Measurements from ENCODE around the gene TBC1D4. TPM values are rescaled to one million over a fixed set of nuclear protein-coding genes. Genes with fewer than 3 reads are reported as not detected.
"Not testable (repeated sequence)": the region's sequence is repeated elsewhere in the genome, so short reads cannot be mapped to it uniquely, and the experiment has no call there.

Gene TBC1D4
- total RNA-seq, 1 experiment from 2014 or later = 177 TPM

- Histone ChIP-seq H3K27me3 (replicated peaks; ENCODE audit: control insufficient read depth, insufficient read depth, low read length) (no peaks in the 10 kb centered on the region), H3K9me3 (no peaks in the 10 kb centered on the region), H3K4me3 (ENCODE audit: low read depth, low read length) (no peak overlapping the region), H3K36me3 (ENCODE audit: control insufficient read depth, insufficient read depth, low read length) (no peaks in the 10 kb centered on the region), H3K4me1 (peaks cover 28% of the 10 kb centered on the region)
- ChIA-PET POLR2A (no interaction called here), CTCF (interaction anchor here (0.7 to 2.1 kb wide), 2 partner anchors 19 to 42 kb away, joined by 3 to 7 read pairs; partner anchors contain the start of gene TBC1D4)
- Mint-ChIP-seq H3K27ac (ENCODE audit: unreplicated experiment) (peak overlapping the region; percentile 21), H3K4me1 (ENCODE audit: low read depth, unreplicated experiment) (peaks cover 33% of the 10 kb centered on the region), H3K36me3 (ENCODE audit: insufficient read depth, unreplicated experiment) (peaks cover 52% of the 10 kb centered on the region), H3K27me3 (ENCODE audit: insufficient read depth, unreplicated experiment) (no peaks in the 10 kb centered on the region), H3K9me3 (ENCODE audit: unreplicated experiment) (no peaks in the 10 kb centered on the region), H3K4me3 (ENCODE audit: unreplicated experiment) (no peak overlapping the region)
- TF ChIP-seq, protein P1, sequence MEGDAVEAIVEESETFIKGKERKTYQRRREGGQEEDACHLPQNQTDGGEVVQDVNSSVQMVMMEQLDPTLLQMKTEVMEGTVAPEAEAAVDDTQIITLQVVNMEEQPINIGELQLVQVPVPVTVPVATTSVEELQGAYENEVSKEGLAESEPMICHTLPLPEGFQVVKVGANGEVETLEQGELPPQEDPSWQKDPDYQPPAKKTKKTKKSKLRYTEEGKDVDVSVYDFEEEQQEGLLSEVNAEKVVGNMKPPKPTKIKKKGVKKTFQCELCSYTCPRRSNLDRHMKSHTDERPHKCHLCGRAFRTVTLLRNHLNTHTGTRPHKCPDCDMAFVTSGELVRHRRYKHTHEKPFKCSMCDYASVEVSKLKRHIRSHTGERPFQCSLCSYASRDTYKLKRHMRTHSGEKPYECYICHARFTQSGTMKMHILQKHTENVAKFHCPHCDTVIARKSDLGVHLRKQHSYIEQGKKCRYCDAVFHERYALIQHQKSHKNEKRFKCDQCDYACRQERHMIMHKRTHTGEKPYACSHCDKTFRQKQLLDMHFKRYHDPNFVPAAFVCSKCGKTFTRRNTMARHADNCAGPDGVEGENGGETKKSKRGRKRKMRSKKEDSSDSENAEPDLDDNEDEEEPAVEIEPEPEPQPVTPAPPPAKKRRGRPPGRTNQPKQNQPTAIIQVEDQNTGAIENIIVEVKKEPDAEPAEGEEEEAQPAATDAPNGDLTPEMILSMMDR (IDR thresholded peaks at IDR 0.05; ENCODE audit: insufficient read depth in 1 of 2, low read depth in 1 of 2, low read length in 1 of 2, severe bottlenecking in 1 of 2, unreplicated experiment in 1 of 2) = no peak
- DNase-seq = no peak
- no TSS peak for BruUV-seq (replicated peaks)
- intact Hi-C loops (cut with micrococcal nuclease; ENCODE audit: unreplicated experiment) = no loop called here
Observed at GRCh38 chr13:75440100-75440499, 41.9 kb downstream of the TBC1D4 start.

DNA sequence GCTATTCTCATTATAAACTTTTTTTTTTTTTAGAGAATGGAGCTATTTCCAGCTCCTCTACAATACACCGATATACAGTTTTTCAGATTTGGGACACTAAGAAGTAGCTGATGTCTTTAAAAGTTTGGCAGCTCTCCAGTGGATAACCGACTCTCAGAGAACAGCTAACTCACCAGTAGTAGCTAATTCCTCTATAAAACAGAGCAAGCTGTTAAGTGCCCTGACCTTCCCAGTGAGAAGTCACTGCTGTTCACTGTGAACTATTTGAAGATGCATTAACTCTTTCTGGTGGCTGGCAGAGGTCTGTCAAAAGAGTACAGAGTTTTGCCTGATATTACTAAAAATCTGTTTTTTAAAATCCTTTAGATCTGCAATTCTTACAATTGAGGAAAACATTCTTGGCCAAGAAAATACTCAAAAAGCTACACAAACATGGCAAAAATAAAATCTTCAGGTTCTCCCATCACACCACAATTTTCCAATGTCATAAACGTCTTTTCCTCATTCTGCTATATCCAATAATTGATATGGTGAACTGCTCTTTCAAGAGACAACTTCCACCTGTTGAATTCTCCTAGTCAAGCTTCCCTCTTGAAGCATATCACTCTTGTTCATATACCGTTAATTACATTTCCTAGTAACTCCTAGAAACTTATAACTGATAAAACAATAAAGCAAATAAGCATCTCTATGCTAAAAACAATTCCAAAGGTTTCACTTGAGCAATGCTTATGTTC, 44.2 kb downstream of the TBC1D4 start:
- peaks cover 12% of the 10 kb centered on the region; the same call in 1 of the 2 replicates for H3K4me1 ChIP-seq
- intact Hi-C loops (cut with micrococcal nuclease; ENCODE audit: unreplicated experiment) = no loop called here
- no peaks in the 10 kb centered on the region for H3K27me3 ChIP-seq (replicated peaks; ENCODE audit: control insufficient read depth, insufficient read depth, low read length)
- no peak for DNase-seq
- no TSS peak for BruUV-seq (replicated peaks)
- Mint-ChIP-seq H3K4me3 (ENCODE audit: unreplicated experiment) (no peak overlapping the region), H3K9me3 (ENCODE audit: unreplicated experiment) (no peaks in the 10 kb centered on the region), H3K27me3 (ENCODE audit: insufficient read depth, unreplicated experiment) (no peaks in the 10 kb centered on the region), H3K4me1 (ENCODE audit: low read depth, unreplicated experiment) (peaks cover 27% of the 10 kb centered on the region), H3K36me3 (ENCODE audit: insufficient read depth, unreplicated experiment) (peaks cover 60% of the 10 kb centered on the region), H3K27ac (ENCODE audit: unreplicated experiment) (peak overlapping the region; percentile 67)
- POLR2A ChIA-PET = no interaction called here
- H3K4me3 ChIP-seq (ENCODE audit: low read depth, low read length) = no peak overlapping the region
- H3K36me3 ChIP-seq (ENCODE audit: control insufficient read depth, insufficient read depth, low read length) = no peaks in the 10 kb centered on the region
- TF ChIP-seq, protein P1 (IDR thresholded peaks at IDR 0.05; ENCODE audit: insufficient read depth in 1 of 2, low read depth in 1 of 2, low read length in 1 of 2, severe bottlenecking in 1 of 2, unreplicated experiment in 1 of 2) = no peak
- CTCF ChIA-PET = interaction anchor here (1.5 kb wide), 1 partner anchor 45 kb away, joined by 5 read pairs; the partner anchor contains the start of gene TBC1D4
- H3K9me3 ChIP-seq = no peaks in the 10 kb centered on the region

DNA sequence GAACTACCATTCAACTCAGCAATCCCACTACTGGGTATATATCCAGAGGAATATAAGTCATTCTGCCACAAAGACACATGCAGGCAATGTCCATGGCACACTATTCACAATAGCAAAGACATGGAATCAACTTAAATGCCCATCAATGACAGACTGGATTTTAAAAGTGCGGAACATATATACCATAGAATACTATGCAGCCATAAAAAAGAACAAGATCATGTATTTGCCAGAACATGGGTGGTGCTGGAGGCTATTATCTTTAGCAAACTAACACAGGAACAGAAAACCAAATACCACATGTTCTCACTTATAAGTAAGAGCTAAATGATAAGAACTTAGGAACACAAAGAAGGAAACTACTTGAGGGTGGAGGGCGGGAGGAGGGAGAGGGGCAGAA, 47.8 kb downstream of the TBC1D4 start:
- peaks cover 54% of the 10 kb centered on the region for H3K36me3 Mint-ChIP-seq (ENCODE audit: insufficient read depth, unreplicated experiment)
- H3K27me3 ChIP-seq (replicated peaks; ENCODE audit: control insufficient read depth, insufficient read depth, low read length); H3K4me3 ChIP-seq (ENCODE audit: low read depth, low read length); H3K4me3 Mint-ChIP-seq (ENCODE audit: unreplicated experiment); DNase-seq; H3K9me3 ChIP-seq; H3K36me3 ChIP-seq (ENCODE audit: control insufficient read depth, insufficient read depth, low read length); intact Hi-C loops (cut with micrococcal nuclease; ENCODE audit: unreplicated experiment); H3K9me3 Mint-ChIP-seq (ENCODE audit: unreplicated experiment); H3K27me3 Mint-ChIP-seq (ENCODE audit: insufficient read depth, unreplicated experiment); H3K27ac Mint-ChIP-seq (ENCODE audit: unreplicated experiment); POLR2A ChIA-PET; BruUV-seq (replicated peaks); CTCF ChIA-PET: not testable (repeated sequence)
- H3K4me1 Mint-ChIP-seq (ENCODE audit: low read depth, unreplicated experiment) = peaks cover 39% of the 10 kb centered on the region
- H3K4me1 ChIP-seq = peaks cover 23% of the 10 kb centered on the region
